Stimulated activated CD8-positive, alpha-beta memory T cell treated with anti-CD3 and anti-CD28 coated beads, Interleukin-7, amount 100 ng/mL, for 4 hours (primary cell): Measurements from ENCODE around the gene PDRG1.
"Not testable (repeated sequence)": the region's sequence is repeated elsewhere in the genome, so short reads cannot be mapped to it uniquely, and the experiment has no call there.

Experiments
- DNase-seq, 2 donors: peaks; one replicate each; pipeline ENCODE4 v3.0.0-alpha.2; 2020; ENCODE audit warnings: low read depth in 2 of 2

Gene PDRG1

DNA sequence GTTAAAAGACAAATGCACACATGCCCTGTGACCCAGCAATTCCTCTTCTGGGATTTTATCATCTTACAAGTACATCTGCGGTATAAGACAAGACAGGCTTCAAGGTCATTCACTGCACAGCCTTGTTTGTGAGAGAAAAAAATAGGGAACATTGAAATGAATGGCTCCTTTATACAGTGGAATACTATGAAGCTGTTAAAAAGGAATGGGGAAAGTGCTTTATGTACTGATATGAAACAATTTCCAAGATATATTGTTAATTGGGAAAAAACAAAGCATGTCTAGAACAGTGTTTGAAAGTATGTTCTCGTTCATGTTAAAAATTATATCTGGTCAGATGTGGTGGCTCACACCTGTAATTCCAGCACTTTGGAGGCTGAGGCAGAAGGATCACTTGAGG is 25.4 kb downstream of the PDRG1 start:
- DNase-seq = no peak

DNA sequence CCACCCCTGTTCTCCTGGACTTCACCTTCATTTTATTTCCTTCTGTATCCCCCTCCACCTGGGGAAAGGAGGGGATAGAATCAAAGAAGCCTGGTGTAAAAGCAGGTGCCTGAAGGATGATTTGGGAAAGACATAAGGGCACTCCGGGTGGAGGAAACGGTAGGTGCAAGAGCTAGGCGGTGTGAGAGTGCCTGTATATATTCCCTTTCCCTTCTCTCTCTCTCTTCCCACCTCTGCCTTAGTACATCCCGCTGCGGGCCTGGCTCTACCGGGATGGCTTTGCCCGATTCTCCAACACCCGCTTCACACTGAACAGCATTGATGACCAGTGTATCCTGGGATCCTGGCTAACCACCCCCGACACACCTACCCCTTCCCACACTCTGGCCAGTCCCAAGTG is 26.2 kb downstream of the PDRG1 start:
- DNase-seq = no peak

DNA sequence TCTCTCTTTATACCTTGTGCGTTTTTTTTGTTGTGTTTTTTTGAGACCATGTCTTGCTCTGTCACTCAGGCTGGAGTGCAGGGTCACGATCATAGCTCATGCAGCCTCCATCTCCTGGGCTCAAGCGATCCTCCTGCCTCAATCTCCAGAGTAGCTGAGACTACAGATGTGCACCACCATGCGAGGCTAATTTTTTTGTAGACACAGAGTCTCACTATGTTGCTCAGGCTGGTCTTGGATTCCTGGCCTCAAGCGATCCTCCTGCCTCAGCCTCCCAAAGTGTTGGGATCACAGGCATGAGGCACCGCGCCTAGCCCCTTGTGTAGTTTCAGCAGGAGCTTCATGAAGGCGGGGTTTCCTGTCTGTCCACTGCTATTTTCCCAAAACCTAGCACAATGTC is 27.3 kb downstream of the PDRG1 start:
- DNase-seq = no peak

DNA sequence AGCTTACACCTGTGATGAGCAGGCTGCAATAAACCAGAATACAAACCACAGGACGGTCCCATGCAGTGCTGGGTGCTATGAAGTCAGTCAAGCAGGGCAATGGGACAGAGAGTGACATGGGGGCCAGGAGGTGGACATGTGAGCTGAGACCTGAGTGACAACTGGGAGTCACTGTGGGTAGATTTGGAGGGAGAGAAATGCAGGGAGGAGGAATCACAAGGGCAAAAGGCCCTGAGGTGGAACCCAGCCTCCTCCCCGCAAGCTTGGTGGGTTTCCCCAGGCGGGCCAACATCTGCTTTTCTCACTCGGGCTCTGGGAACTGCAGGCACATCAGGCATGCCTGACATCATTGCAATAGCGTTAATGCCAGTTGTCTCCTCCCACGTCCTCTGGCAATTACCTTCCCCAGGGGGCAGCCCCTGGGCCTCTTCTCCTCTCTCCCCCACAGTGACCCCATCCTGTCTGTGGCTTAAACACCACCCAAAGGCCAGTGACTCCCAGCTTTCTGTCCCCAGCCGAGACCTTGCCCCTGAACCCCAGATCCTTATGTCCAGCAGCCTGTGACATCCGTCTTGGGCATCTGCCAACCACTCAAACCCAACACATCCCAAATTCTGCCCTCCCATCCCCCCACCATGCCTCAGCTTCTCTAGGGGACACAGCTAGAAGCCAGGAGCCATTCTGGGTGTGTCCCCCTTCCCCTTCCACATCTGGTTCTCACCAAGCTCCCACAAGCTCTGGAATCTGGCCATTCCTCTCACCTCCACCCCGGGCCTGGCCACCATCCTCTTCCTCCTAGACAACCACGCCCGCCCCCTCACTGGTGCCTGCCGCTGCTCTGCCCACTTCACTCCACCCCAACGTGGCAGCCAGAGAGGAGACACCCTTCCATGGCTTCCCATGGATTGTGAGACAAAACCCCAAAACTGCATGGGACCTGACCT is 28.2 kb downstream of the PDRG1 start:
- no peak for DNase-seq

DNA sequence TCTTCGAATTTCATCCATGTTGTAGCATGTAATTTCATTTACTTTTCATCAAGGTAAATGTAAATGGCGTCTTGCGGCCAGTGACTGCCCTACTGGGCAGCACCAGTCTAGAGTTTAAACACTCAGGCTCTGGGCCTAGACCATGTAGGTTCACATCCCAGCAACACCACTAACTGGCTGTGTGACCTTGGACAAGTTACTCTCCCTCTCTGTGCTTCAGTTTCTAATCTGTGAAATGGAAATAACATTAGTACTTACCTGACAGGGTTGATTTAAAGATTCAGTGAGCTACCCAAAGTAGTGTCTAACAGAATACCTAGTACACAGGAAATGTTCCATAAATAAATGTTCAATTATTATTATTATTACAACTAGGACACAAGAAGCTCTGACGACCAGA is 29.3 kb downstream of the PDRG1 start:
- DNase-seq = no peak

DNA sequence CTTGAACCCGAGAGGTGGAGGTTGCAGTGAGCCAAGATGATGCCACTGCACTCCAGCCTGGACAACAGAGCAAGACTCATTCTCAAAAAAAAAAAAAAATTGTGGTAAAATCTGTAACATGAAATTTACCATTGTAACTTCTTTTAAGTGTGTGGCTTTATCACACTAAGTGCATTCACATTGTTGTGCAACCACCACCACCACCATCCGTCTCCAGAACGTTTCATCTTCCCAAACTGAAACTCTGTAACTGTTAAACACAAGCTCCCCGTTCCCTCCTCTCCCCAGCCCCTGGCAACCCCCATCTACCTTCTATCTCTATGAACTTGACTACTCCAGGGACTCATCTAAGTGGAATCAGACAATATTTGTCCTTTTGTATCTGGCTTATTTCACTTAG is 29.7 kb downstream of the PDRG1 start:
- no peak for DNase-seq

DNA sequence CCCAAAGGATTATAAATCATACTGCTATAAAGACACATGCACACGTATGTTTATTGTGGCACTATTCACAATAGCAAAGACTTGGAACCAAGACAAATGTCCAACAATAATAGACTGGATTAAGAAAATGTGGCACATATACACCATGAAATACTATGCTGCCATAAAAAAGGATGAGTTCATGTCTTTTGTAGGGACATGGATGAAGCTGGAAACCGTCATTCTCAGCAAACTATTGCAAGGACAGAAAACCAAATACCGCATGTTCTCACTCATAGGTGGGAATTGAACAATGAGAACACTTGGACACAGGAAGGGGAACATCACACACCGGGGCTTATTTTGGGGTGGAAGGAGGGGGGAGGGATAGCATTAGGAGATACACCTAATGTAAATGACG is 30.4 kb downstream of the PDRG1 start:
- not testable (repeated sequence) for DNase-seq

DNA sequence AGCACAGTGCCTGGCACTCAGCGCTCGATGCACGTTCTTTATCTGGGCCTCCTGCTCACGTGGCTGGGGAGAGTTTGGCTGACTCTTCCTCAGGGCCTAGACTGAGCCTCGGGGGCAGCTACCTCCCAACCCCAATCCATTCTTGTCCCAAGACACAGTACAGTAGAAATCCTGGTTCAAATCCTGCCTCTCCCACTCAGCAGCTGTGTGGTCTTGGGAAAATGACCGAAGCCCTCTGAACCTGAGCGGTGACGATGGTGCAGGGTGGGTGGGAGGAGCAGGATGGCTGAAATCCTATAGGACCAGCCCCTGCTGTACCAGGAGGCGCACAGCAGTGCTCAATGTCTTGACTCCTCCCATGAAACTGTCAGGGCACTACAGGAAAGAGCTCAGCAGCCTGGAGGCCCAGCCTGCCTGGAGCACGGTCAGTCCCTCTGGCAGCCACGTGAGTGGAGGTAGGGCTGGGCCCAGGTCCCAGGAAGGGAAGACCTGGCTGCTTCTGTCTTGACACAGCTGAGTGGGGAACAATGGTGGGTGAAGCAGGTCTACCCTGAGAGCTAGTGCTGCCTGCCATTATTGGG is 31.5 kb downstream of the PDRG1 start:
- DNase-seq = no peak

DNA sequence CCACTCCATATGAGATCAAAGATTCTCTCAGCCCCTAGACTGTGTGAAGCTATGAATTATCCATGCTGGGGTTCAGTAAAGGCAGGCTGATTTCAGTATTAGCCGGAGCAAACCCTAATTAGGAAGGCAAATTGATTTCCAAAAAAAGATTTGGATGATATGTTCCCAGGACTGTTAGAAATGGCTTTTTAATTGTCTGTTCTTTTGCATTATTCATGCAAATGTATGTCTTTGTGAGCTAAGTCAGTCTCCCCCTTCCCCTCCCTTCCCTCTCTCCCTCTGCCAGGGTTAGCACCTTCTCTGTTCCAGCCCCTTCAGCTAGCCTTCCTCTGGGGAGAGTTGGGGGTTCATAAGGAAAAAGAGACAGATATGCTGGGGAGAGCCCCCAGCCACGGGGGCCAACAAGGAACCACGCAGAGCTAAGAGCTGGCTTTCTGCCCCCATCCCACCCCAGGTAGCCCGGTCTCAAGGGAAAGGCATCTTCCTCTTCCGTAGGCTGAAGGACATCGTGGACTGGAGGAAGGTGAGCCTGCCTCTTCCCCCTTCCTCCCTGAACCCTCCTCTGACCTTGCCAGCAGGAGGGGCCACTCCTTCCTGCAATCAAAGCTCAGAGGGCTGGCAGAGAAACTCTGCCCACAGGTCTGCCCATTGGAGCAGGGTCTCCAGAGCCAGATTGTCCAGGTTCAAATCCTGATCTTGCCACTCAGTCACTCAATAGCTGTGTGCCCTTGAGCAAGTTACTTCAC is 32.3 kb downstream of the PDRG1 start:
- DNase-seq = no peak

DNA sequence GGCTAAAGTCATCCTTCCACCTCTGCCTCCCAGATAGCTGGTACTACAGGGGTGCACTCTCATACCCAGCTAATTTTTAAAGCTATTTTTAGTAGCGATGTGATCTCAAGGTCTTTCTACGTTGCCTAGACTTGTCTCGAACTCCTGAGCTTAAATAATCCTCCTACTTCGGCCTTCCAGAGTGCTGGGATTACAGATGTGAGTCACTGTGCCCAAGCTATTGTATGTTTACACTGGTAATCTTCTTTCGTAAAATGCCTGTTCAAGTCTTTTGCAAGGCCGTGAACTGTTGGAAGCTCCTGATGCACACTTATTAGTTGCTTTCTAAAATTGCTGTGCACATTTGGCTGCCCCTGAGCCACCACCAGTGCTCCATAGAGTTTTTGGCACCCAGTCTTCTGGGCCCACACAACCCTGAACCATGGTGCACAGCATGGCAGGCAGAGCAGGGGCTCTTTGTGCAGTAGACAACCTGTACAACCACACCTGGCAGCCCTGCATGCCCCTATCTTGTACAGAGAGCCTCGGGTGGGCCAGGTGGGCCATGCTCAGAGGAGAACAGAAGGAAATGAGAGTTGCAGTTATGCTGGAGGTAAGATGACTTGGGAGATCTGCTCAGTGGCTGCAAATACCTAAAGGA is 33.3 kb downstream of the PDRG1 start:
- DNase-seq = no peak

DNA sequence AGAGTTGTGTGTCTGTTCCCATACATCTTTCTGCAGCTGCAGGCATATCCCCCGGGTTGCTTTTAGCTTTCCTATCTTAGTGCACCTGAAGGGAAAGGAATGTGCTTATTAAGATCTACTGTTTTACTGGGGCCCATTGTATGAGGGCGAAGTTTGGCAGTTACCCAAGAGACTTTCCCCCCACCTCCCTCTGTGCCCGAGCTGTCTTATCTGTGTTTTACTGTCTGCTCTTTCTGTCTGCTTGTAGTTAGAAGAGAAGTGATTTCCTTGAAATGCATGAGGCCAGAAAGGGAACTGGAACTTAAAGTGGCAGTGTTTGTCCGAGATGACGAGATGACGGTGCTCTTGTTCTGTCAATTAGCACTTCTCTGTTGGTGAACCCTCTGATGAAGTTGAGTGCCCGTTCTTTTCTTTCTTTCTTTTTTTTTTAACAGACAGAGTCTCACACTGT is 33.9 kb downstream of the PDRG1 start:
- DNase-seq = not testable (repeated sequence)

DNA sequence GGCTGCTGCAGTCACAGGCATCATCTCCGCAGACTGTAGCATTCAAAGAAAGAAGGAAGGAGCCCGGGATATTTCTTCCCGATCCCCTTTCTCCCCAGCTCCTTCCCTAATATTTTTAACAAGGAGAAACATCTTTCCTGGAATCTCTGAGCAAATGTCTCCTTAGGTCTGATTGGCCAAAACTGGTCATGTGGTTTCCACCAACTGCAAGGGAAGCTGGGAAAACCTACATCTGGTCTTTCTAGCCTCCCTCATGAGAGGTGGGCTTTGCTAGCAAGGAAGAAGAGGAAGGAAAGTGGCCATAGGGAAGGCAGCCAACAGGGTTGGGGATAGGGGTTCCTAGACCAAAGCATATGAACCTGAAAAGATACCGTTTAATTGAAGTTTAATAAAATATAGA is 35.1 kb downstream of the PDRG1 start:
- DNase-seq = no peak

DNA sequence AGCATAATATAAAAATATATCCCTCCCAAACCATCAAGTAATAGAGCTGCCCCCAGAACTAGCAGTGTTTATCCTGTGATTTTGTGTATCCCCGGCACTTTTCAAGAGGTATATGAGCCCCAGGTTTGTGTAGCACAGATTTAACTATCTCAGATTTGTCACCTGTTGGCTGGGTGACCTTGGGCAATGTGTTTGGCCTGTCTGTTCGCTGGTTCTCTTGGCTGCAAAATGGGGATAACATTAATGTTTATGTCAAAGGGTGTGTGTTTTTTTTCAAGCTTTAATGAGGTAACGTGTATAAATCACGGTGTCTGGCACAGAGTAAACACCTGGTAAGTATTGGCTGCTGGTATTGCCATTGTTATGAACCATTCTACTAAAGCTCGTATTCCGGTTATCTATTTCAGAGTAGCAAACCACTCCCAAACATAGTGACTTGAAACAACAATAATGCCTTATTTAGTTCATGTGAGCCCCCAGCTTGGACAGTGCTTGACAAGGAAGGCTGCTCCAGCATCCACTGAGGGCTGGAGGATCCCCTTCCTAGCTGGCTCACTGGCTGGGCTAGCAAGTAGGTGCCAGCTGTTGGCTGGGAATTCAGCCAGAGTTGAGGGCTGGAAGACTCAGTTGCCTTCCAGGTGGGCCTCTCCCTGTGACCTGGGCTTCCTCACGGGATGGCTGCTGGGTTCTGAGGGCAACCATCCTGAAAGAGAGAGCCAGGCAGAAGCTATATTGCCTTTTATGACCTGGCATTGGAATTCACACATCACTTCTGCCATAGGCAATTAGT is 36.2 kb downstream of the PDRG1 start:
- DNase-seq = no peak

DNA sequence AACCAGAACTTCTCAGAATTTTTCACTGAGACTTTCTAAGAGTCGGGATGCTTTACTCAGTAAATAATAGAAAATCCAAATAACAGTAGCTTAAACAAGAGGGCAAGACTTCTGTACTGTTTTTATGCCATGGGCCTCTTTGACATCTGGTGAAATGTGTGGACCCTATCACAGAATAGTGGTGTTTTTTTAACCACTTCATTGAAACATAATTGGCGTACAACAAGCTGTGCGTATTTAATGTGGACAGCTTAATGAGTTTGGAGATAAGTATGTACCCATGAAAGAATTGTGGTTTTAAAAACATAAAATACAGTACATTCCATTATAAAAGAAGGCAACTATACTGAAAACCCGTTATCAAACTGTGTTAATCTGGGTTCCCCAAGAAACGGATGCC is 37.7 kb downstream of the PDRG1 start:
- no peak for DNase-seq

DNA sequence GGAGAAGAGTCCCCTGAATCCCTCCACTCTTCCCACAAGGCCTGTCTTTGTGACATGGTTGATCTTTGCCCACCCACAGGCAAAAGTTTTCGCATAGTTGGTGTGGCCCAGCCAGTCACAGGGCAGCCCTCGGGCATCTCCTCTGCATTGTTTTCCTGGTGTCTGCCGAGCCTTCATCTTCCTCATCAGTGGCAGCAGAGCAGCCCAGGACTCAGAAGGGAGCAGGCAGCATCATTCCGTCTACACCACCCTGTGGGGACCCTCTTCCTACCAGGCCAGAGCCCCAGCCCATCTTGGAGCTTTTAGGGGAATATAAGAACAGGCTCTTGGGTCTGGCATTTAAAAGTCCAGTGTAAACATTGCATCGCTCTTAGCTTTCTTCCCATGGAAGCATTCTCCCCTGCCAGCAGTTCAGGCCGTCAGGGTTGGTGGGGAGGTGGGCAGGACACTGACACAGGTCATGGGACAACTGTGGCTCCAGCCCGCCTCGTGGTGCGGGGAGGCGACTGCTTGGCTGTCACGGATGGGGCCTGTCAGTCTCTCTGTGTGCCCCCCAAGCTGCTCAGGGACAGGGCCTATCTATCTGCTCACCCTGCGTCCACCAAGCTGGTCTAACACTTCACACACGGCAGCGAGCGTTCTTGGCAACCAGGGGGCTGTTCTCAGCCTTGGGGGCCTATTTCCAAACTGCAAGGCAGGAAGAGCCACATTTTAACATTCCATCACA is 38.3 kb downstream of the PDRG1 start:
- no peak for DNase-seq

DNA sequence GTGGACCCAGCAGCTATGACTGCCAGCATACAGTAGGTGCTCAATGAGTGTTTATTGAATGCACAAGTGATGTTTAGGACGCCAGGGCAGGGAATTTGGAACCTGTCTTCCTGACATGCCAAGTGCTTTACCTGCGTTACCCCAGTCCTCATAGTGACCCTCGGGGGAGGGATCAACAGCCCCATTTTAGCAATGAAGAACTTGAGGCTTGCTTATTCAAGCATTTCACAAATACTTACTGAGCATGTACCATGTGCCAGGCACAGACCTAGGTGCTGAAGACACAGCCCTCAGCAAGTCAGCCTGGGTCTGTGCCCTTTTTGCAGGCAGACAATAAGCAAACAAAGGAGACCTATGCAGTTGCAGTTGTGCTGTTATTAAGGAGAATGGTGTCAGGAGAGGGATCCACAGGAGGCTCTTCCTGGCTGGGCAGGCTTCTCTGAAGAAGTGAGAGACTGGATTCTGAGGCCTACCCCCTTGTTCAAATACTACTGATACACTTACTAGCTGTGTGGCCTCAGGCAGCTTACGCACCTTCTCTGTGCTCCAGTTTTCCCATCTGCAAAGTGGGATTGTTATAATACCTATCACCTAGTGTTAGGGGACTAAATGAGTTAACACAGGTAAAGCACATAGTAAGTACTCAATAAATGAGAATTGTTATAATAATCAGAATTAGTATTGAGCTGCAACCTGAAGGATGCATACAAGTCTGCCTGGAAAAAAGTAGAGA is 41.6 kb downstream of the PDRG1 start:
- no peak for DNase-seq

DNA sequence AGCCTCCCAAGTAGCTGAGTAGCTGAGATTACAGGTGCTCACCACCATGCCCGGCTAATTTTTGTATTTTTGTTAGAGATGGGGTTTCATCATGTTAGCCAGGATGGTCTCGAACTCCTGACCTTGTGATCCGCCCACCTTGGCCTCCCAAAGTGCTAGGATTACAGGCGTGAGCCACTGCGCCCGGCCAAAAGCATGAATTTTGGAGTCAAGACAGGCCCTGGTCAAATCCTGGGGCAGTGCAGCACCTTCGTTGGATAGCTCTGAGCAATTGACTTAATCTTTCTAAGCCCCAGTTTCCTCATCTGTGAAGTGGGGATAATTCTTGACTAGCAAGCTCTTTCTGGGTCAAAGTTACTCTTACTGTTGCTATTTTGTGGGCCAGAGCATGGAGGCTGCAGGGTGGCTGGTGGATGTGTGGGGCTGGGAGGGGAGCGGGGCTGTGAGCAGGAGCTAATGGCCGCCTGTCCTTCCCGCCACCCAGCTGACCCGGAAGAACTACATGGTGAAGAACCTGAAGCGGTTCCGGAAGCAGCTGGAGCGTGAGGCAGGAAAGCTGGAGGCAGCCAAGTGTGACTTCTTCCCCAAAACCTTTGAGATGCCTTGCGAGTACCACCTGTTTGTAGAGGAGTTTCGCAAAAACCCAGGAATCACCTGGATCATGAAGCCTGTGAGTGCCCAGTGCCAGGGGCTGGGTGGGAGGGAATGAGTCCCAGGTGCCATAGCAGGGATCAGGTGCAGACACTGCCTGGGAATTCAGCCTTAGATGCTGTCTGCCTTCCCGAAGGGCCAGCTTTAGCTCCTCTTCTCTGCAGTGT is 42.4 kb downstream of the PDRG1 start:
- no peak for DNase-seq

DNA sequence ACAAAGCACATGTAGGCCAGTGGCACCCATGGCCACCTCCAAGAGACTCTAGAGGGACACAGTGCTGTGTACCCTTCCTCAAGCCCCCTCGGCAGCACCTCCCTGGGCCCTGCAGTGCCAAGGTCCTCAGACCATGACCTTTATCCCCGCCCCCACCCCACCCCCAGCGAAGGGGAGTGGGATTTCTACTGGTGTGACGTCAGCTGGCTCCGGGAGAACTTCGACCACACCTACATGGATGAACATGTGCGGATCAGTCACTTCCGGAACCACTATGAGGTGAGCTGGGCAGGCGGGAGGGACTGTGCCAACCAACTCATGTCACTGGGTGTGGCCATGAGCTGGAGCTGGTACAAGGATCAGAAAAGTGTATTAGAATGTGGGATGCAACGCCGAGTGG is 43.4 kb downstream of the PDRG1 start:
- DNase-seq = no peak

DNA sequence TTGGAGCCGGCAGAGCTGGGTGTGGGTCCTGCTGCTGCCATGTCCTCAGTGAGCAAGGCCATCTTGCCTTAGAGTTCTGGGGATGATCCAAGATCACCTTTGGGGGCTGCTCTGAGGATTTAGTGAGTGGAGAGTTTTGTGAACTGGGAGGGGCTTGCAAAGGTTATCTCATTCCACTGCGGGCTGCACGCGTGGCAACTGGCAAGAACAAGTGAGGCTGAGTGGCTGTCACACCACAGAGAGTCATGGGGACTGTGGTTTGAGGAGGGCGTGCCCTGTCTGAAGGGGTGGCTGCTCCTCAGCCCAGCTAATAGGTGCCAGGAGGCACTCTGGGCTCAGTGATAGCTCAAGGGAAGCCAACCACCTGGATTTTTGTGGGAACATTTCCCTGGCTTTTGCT is 43.8 kb downstream of the PDRG1 start:
- no peak for DNase-seq
